Measurements from ENCODE around the gene DXO.
"Not testable (repeated sequence)": the region's sequence is repeated elsewhere in the genome, so short reads cannot be mapped to it uniquely, and the experiment has no call there.

Gene DXO

GRCh38 chr6:31971993-31972708 lies at the start of gene DXO:
DXO (minus strand) TSS chr6:31972138; CDS start chr6:31971675, 463 bp downstream.
- peak; percentile 100 for DNase-seq (ENCODE audit: low spot score)

GRCh38 chr6:32014547-32014946 lies 42.6 kb upstream of the DXO start, which contains the start of gene C4B:
C4B (plus strand) TSS chr6:32014795; CDS start chr6:32014846, 51 bp downstream.
- not testable (repeated sequence) for DNase-seq (ENCODE audit: low spot score)

GRCh38 chr6:32013738-32014137 lies 41.8 kb upstream of the DXO start:
- not testable (repeated sequence) for DNase-seq (ENCODE audit: low spot score)

- DNase-seq (ENCODE audit: low spot score) = not testable (repeated sequence)
Observed at GRCh38 chr6:32012941-32013617, 41.1 kb upstream of the DXO start.

- not testable (repeated sequence) for DNase-seq (ENCODE audit: low spot score)
Observed at GRCh38 chr6:32010856-32011530, 39.1 kb upstream of the DXO start.

GRCh38 chr6:32009537-32009936 lies 37.6 kb upstream of the DXO start:
- not testable (repeated sequence) for DNase-seq (ENCODE audit: low spot score)

DNA sequence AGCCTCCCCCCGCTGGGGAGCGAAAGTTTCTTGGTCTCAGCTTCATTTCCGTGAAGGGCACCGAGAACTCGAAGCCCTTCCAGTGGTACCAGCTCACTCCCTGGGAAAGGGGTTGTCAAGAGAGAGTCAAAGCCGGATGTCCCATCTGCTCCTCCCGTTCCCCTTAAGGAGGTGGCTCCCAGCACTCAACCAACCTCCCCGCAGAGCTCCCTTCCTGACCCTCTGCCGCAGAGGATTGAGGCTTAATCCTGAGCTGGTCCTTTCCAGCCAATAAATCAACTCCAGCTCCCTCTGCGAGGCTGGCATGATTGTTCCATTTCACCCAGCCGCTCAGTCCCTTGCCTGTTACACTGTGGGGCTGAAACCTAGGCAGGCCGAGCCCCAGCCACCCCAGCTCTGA lies 36.7 kb upstream of the DXO start:
- not testable (repeated sequence) for DNase-seq (ENCODE audit: low spot score)

- not testable (repeated sequence) for DNase-seq (ENCODE audit: low spot score)
Observed at GRCh38 chr6:32008037-32008436, 36.1 kb upstream of the DXO start.

- not testable (repeated sequence) for DNase-seq (ENCODE audit: low spot score)
Observed at GRCh38 chr6:32007086-32007485, 35.1 kb upstream of the DXO start.

- not testable (repeated sequence) for DNase-seq (ENCODE audit: low spot score)
Observed at GRCh38 chr6:32005991-32006529, 34.1 kb upstream of the DXO start.

- DNase-seq (ENCODE audit: low spot score) = not testable (repeated sequence)
Observed at GRCh38 chr6:32005538-32005880, 33.6 kb upstream of the DXO start.

DNA sequence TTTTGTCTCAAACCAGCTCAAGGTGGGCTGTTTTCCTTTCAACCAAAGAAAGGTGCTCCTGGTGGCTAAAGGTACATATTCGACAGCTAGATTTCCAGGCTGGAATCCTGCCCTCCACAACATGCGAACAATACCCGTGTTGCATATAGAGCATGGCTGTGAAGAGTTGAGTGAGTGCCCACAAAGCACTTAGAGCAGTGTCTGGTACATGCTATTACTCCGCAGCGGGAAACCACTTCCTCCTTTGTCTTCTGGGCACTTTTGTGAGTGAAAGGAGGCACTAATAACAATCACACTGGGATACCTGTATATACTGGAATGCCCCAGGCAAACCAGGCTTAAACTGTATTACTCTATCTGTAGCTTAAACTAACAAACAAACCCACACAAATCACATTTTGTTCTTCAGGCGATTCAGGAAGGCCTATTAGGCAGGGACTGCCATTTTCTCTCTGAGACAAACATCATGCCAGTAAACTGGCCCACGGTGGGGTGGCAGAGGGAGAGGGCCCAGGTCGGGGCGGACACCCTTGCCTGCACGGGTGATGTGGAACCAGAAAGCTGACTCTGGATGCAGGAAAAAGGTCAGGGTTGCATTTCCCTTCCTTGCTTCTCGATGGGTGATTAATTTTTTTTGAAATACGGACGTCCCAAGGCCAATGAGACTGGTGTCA lies 33.1 kb upstream of the DXO start:
- DNase-seq (ENCODE audit: low spot score) = not testable (repeated sequence)

DNA sequence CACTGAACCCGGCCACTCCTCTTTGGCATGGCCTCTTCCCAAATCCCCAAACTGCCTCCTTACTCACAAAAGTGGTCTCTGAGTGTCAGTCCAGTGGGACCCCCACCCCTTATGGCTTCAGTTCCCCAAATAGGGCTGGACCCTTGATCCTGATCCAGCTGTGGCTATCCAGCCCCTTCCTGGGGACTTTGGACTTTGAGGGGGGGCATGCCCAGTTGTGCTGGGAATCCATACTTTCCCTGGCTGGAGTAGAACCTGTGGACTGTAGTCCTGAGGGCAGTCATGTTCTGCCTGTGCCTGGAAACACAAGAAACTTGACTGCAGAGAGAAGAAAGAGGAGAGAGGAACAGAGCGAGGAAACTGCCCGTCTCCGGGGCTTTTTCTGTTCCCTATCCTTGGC lies 32.5 kb upstream of the DXO start:
- DNase-seq (ENCODE audit: low spot score) = not testable (repeated sequence)

DNA sequence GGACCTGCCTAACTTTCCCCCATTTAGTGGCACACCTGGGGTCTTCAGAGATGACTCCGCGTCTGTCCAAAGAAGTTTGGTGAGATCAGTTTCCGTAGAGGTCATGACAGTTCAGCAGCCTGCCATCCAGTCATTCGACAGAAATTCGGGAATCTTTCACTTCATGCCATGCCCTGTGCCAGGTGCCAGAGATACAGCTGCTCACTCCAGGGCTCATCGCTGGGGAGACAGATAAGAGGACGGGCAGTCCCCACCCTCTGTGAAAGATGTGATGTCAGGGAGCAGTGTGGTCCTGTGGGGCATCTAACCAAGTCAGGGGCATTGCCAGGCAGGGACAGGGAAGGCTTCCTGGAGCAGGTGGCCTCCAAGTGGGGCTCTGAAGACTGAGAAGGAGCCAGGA lies 31.4 kb upstream of the DXO start:
- not testable (repeated sequence) for DNase-seq (ENCODE audit: low spot score)

GRCh38 chr6:32002546-32003268 lies 30.8 kb upstream of the DXO start:
- not testable (repeated sequence) for DNase-seq (ENCODE audit: low spot score)

DNA sequence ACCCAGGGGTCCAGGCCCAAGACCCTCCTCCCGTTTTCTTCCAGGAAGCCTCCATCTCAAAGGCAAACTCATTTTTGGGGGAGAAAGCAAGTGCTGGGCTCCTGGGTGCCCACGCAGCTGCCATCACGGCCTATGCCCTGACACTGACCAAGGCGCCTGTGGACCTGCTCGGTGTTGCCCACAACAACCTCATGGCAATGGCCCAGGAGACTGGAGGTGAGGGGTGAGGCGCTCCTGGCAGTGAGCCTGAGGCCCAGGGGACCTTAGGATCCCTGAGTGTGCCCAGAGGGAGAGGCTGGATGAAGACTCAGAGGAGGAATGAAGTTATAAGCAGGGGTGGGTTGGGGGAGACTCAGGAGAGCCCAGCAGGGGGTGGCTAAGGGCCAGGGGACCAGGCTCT lies 24.4 kb upstream of the DXO start:
- DNase-seq (ENCODE audit: low spot score) = not testable (repeated sequence)

GRCh38 chr6:31994421-31994820 lies 22.5 kb upstream of the DXO start:
- DNase-seq (ENCODE audit: low spot score) = not testable (repeated sequence)

- not testable (repeated sequence) for DNase-seq (ENCODE audit: low spot score)
Observed at GRCh38 chr6:31989363-31989762, 17.4 kb upstream of the DXO start.

DNA sequence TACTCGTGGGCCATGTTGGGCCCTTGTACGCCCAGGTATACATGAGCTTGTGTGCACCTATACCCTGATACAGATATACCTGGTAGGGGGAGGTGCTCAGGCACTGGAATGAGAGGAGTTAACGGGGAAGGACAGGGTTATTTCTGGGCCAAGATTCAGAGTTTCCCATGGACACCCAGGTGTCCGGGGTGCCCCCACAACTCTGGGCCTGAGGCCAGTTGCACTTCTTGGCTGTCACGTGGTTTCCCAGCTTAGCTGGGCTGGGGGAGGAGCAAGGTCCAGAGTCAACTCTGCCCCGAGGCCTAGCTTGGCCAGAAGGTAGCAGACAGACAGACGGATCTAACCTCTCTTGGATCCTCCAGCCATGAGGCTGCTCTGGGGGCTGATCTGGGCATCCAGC lies 9.8 kb upstream of the DXO start, which contains the start of gene C4A:
TSS of gene C4A (plus strand) at position 314 of the 400 bp plus-strand sequence. CDS start at position 365, 51 bp downstream.
- not testable (repeated sequence) for DNase-seq (ENCODE audit: low spot score)

DNA sequence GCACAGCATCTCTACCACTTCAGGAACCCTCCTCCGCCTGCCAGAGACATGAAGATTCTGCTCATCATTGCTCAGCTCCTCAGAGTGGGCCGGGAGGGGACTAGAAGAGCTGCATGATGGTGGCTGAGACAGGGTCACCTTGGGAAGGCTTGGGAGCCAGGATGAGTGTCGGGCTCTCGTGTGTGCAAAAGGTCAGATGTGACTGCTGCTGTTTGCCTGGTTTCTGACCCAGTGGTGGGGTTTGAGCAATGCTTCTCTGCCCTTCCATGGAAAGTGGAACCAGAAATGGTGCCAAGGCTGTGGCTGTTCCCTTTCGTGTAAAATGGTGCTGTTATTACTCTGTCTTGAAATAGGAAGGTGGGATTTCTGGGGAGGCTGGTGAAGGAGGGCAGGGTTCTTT lies 9.1 kb upstream of the DXO start:
- not testable (repeated sequence) for DNase-seq (ENCODE audit: low spot score)

Data from hepatic stellate cell (primary cell).